Left ventricle myocardium superior (tissue), 1 donor: ENCODE results near the gene ADAMTS2. TPM values are rescaled to one million over a fixed set of nuclear protein-coding genes. Genes with fewer than 3 reads are reported as not detected.

ENCODE experiments used
- ATAC-seq: fragments of 200-7000 bp; cut with Tn5 transposase; one replicate; pipeline ENCODE4 v1.9.1; 2020; ENCODE audit warnings: mild to moderate bottlenecking, moderate library complexity
- DNase-seq: peaks from one replicate; pipeline ENCODE4 v3.0.0-alpha.2; 2020
- intact Hi-C: fragments of 100-400 bp; cut with micrococcal nuclease; formaldehyde crosslinking; loops from one replicate; pipeline ENCODE4 v1.11.0; 2022
- total RNA-seq: library from RNA; stranded (reverse); fragmentation: NEBNext Ultra II Directional; extraction: Animal tissue kit (Norgen Biotek cat#: 25700); gene quantifications from one replicate; pipeline ENCODE4 v1.2.1, GENCODE V29; 2021
- donor health status: DM: no; HTN: yes; CAD: no; lungs with severe emphysema.

Gene ADAMTS2
- total RNA-seq, 1 donor from 2014 or later: 4.3 TPM

DNA sequence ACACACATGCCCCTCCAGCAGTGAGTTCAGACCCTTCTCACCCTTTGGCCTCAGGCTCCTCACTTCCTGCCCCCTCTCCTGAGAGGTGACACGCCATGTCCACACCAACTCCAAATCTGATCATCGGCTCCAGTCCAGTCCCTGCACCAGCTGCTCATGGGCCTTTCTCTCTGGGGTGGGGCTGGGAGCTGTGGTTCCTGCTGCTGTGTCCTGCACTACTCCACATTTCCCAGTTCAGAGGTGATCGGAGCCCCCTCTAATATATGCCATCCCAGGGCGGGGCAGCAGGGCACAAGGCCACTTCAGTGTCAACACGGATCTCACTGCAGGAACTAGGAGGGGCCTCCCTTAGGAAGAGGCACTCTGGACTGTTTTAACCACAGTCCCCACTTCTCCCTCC, 91.5 kb downstream of the ADAMTS2 start:
- ATAC-seq (no peak), DNase-seq (no peak)
- intact Hi-C loops: no loop called here

DNA sequence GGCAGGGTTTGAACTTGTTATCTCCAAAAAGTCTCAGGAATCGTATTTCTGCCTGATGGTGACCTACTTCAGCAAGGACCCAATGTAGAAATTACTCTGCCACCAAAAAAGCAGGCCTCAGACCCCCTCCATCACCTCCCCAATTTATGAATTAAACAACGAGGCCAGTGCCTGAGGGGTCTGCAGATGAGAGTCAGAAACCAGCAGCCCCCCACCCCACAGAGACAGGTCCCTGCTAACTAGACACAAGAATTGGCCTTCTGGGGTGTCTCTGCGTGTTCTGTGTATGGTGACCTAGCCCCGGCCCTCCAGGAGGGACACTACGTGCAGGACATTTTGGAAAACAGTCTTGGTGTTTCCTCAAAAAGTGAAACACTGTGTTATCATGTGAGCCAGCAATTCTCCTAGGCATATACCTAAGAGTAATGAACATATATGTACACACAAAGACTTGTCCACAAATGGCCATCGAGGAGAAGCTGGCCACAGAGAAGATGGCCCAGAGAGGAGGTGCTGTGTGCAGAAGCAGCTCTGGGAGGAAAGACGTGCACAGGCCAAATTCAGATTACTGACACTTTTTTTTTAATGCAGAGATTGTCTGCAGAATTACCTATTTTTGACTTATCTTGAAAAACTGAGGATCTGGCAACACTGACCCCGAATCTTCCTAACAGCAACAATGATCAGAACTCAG, 93.8 kb downstream of the ADAMTS2 start:
- DNase-seq (no peak), ATAC-seq (no peak)
- intact Hi-C loops: no loop called here

DNA sequence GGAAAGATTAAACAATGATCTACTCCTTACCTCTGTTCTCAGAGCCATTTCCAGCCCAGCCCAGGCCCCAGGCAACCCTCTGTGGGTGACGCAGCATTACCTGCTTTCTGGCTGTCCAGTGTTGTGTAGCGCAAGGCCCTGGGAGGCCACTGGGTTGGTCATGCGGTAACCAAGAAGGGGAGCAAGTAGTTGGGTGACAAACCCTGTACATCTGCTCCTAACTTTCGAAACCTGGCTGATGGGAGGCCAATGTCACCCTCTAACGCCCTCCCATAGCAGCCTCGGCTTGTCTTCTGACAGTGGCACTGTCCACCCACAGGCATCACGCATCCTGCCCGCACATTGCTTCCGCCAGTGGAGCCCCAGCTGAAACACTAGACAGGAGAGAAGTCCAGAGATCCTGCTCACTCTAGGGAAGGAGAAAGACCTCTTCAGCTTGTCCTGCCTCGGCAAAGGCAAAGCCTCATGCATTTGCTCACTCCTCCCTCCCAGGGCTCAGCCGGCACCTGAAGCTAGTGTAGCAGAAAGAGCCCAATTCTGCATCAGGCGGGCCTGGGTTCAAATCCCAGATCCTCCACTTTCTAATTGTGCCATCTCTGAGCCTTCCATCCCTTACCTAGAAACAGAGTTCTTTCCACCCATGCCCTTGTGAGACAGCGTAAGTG, 94.6 kb downstream of the ADAMTS2 start:
- intact Hi-C loops: no loop called here
- ATAC-seq (no peak), DNase-seq (no peak)

DNA sequence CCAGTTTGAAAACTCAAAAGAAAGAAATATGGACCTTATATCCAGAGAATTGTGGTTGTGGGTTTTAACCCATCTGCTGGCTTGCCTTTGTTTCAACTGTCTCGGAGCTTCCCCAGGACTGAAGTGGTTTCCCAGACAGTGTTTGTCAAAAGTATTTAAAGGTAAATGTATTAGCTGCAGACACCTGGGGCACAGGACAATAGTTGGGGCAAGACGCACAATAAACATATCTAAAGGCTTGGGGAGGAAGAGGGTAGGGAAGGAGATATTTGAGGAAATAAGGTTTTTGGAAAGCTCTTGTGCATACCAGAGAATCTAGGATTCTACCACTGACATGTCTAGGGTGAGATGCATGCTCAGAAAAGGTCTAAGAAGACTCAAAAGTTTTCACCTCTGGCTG, 99.0 kb downstream of the ADAMTS2 start:
- intact Hi-C loops: loop anchor here (10.0 kb wide), 1 partner anchor 109 kb away; no protein-coding TSS in a partner anchor
- DNase-seq (no peak), ATAC-seq (no peak)

- DNase-seq: no peak
- peak; percentile 13 for ATAC-seq
- intact Hi-C loops: loop anchor here (10.0 kb wide), 1 partner anchor 110 kb away; no protein-coding TSS in a partner anchor
Measured at GRCh38 chr5:179245031-179245430, 100.2 kb downstream of the ADAMTS2 start.

DNA sequence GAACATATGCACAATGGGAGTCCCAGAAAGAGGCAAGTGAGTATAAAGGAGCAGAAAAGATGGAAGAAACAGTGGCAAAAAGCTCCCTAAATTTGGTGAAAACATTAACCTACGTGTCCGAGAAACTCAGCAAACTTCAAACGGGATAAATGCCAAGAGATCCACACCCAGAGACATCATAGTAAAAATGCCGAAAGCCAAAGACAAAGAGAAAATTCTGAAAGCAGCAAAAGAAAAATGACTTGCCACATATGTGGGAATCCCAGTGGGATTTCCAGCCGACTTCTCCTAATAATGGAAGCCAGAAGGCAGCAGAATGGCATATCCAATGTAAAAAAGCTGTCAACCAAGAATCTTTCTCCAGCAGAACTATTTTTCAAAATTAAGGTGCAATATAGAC, 101.2 kb downstream of the ADAMTS2 start:
- DNase-seq: no peak
- intact Hi-C loops: loop anchor here (10.0 kb wide), 1 partner anchor 111 kb away; no protein-coding TSS in a partner anchor
- ATAC-seq: no peak

DNA sequence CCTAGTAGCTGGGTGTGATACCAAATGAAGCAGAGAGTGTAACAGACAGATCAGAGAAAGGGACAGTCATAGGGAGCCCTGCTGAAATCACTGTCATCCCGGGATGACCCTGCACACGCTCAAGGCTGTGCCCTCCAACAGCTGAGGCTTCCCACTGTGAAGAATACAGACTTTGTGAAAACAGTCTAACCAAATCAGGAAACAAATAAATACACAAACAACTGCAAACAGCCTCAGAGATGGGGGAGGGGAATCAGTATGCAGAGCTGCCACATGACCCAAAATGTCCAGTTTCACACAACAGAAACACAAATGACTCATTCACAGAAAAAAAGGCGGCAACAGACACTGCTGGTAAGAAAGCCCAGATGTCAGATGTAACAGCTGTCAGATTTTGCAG, 101.9 kb downstream of the ADAMTS2 start:
- peak; percentile 80 for ATAC-seq
- intact Hi-C loops: loop anchor here (10.0 kb wide), 1 partner anchor 111 kb away; no protein-coding TSS in a partner anchor
- no peak for DNase-seq

DNA sequence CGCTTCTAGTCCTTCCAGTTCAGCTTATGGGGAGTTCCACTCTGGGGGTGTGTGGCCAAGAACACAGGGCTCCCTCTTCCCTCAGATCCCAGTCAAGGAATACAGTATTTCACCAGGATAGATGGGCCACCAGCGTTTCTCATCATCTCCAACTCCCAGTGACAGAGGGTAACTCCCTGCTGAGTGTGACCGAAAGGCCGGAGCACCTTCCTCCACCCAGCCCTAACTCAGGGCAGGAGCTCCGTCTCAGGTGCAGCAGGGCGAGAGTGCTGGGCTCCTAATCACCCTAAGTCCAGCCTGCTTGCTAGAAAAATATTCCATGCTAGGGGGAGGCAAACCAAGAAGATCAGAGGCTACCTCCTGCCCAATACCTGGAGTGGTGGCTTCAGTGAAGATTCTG, 102.6 kb downstream of the ADAMTS2 start:
- intact Hi-C loops: loop anchor here (10.0 kb wide), 1 partner anchor 112 kb away; no protein-coding TSS in a partner anchor
- ATAC-seq: no peak
- no peak for DNase-seq

DNA sequence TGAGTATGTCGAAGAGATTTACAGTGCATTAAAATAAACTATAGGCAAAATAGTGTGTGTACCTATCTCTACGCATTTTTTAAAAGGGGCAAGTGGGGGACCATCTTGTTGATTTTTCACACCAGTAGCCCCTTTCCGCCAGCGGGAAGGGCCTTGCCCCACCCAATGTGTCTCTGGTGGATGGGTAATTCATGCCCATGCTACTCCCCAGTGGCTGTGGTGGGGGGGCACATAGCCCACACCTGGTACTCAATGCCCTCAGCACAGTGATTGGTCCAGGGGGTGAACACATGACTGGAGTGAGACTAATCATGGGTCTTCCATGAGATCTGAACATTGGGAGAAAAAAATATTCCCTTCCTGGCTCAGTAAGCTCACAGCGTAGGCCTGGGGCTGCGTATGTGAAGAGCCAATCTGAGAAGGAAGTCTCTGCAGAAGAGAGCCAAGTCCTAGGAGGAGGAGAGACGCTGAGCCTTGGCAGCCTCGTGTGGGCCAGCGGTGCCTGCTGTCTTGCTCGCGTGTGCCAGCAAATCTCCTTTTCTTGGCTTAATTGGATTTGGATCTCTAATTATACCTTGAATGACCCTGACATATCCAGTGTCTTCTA, 103.4 kb downstream of the ADAMTS2 start:
- DNase-seq: no peak
- intact Hi-C loops: loop anchor here (10.0 kb wide), 1 partner anchor 113 kb away; no protein-coding TSS in a partner anchor
- peak; percentile 68 for ATAC-seq

GRCh38 chr5:179241175-179241574, 104.1 kb downstream of the ADAMTS2 start:
- DNase-seq (no peak), ATAC-seq (peak; percentile 17)
- intact Hi-C loops: loop anchor here (10.0 kb wide), 1 partner anchor 114 kb away; no protein-coding TSS in a partner anchor

DNA sequence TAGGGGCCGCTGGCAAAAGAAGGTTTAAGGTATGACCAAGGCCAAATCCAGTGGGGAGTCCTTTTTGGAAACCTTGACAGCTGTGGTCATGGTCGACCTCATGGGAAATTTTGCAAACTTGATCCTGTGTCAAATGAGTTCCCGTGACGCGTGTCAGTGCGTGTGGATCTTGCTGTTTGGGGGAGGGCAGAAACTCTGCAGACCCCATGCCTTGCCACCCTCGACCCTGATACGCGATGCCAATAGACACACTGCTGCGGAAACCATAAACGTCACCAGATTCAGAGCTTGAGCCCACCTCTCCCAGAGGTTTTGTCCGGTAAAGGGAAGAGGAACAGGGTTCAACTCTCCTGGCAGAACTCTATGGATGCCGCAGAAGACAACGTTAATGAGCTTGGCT, 104.7 kb downstream of the ADAMTS2 start:
- DNase-seq (no peak), ATAC-seq (no peak)
- intact Hi-C loops: loop anchor here (10.0 kb wide), 1 partner anchor 114 kb away; no protein-coding TSS in a partner anchor

- ATAC-seq (no peak), DNase-seq (no peak)
- intact Hi-C loops: loop anchor here (10.0 kb wide), 1 partner anchor 115 kb away; no protein-coding TSS in a partner anchor
Measured at GRCh38 chr5:179239256-179240135, 105.8 kb downstream of the ADAMTS2 start.

DNA sequence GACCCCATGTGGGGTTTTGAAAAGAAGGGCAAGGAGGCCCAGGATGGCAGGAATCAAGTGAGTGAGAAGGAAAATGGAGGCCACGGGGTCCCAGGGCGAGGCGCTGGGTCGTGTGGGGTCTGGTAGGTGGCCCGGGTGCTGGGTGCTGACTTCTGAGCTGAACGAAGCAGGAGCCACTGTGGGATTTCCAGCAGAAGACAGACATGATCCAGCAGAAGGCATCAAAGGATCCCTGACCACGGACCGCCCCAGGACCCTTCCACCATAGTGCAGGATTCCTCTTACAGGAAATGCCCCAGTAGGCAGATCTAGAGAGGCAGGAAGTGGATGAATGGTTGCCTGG, 106.7 kb downstream of the ADAMTS2 start:
- ATAC-seq (no peak), DNase-seq (no peak)
- intact Hi-C loops: no loop called here

DNA sequence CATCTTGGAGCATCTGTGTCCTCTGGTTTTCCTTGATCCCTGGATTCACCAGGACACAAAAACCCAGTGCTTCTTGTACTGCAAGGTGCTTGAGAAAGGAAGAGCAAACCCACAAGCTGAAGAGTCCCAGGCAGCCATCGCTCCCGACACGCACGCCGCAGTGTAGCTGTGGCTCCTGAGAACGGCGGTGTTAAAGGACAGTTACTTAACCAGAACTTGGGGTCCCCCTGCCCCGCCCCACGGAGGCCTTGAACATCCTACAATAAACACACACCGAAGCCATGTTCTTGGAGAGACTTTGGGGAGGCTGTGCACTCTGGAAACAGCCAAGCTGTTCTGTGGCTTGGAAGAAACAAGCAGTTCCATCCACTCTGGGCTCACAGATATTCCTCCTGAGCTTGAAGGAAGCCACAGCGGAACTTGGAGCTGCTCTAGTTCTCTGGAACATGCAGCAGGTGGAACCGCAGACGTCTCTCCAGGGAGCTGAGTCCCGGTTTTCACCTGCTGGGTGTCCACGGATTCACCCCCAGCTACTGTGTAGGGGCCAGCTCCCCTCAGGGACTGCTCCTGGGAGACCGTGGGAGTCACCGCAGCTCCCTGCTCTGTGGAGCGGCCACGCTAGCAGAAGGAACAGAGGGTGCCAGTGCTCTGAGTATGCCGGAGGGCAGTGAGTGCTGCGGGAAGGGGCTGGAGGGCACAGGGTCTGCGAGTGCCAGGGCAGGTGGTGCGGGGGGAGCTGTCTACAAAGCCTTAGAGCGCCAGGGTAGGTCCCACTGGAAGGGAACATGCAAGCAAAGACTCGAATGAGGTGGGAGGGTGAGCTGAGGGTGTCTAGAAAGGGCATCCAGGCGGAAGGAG, 107.3 kb downstream of the ADAMTS2 start:
- ATAC-seq (no peak), DNase-seq (no peak)
- intact Hi-C loops: no loop called here

- ATAC-seq (no peak), DNase-seq (no peak)
- intact Hi-C loops: no loop called here
Measured at GRCh38 chr5:179235416-179236400, 109.6 kb downstream of the ADAMTS2 start.

DNA sequence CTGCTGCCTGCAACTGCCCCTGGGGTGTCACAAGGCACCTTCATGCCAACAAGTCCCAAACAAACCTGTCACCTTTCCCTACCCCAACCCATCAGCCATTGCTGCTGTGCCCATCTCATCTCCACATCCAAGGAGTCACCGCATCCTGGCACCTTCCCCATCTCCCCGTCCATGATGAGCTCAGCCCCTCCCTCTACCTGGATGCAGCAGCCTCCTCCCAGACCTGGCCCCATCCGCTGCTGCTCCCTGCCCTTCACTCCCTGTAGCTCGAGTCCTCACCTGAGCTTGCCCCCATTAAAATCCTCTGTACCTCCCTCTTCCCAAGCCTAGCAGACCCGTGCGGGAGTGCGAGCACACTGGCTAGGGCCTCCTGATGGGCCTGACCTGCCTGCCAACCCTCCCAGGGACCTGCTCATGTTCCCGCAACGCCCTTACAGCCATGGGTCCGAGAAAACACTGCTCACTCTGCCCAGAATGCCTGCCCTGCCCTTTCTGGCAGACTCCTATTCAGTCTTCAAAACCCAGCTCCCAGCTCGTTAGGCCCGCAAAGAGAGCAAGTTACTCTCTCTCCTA, 110.6 kb downstream of the ADAMTS2 start:
- DNase-seq (no peak), ATAC-seq (no peak)
- intact Hi-C loops: no loop called here
